Tibial nerve (tissue), 4 donors: ENCODE data around the gene MMD.
"Not testable (repeated sequence)": the region's sequence is repeated elsewhere in the genome, so short reads cannot be mapped to it uniquely, and the experiment has no call there.

Experiments used
- EP300 ChIP-seq, 2 donors: sonication (generic); formaldehyde crosslinking; IDR thresholded peaks; one replicate each; pipeline ENCODE4 v1.6.1; 2017; ENCODE audit warnings: antibody characterized with exemption in 2 of 2, mild to moderate bottlenecking in 1 of 2
- POLR2A ChIP-seq, 2 donors: fragments of 450-650 bp; IDR thresholded peaks; one replicate each; pipeline ENCODE4 v1.6.1; 2017; ENCODE audit warnings: antibody characterized with exemption in 2 of 2, mild to moderate bottlenecking in 2 of 2, moderate library complexity in 2 of 2
- TF ChIP-seq, protein P1 (sequence below), 5 experiments: fragments of 200-600 bp in 3 of 5; fragments of 450-650 bp in 2 of 5; sonication (generic) in 3 of 5; IDR thresholded peaks; one replicate each; pipeline ENCODE4 v1.5.1; 2016 to 2019; ENCODE audit warnings: antibody characterized with exemption in 5 of 5, mild to moderate bottlenecking in 3 of 5, moderate library complexity in 2 of 5

DNA sequence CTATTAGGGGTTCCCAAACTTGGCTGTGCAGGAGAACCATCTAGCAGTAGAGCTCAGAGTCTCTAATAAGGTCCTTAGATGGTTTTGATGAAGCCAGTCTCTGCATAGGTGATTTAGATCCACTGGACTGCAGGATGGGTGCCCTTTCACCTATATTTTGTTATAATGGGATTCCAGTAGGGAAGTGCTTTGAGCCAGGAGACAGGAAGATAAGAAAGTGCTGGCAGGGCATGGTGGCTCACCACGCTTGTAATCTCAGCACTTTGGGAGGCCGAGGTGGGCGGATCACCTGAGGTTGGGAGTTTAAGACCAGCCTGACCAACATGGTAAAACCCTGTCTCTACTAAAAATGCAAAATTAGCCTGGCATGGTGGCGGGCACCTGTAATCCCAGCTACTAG lies 44.1 kb upstream of the MMD start:
- TF ChIP-seq, protein P1, sequence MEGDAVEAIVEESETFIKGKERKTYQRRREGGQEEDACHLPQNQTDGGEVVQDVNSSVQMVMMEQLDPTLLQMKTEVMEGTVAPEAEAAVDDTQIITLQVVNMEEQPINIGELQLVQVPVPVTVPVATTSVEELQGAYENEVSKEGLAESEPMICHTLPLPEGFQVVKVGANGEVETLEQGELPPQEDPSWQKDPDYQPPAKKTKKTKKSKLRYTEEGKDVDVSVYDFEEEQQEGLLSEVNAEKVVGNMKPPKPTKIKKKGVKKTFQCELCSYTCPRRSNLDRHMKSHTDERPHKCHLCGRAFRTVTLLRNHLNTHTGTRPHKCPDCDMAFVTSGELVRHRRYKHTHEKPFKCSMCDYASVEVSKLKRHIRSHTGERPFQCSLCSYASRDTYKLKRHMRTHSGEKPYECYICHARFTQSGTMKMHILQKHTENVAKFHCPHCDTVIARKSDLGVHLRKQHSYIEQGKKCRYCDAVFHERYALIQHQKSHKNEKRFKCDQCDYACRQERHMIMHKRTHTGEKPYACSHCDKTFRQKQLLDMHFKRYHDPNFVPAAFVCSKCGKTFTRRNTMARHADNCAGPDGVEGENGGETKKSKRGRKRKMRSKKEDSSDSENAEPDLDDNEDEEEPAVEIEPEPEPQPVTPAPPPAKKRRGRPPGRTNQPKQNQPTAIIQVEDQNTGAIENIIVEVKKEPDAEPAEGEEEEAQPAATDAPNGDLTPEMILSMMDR (IDR thresholded peaks at IDR 0.05) = not testable (repeated sequence)
- not testable (repeated sequence) for TF ChIP-seq POLR2A, EP300 (IDR thresholded peaks at IDR 0.05)
